AG09309 (cell line): ENCODE results near the gene SCAANT1.

Experiments
- DNase-seq: peaks from one replicate; pipeline ENCODE4 v3.0.0-alpha.2; 2010; ENCODE audit warnings: low read depth
- H3K4me3 ChIP-seq: 2 replicates; pipeline ENCODE4 v1.5.1; 2011; ENCODE audit warnings: mild to moderate bottlenecking, low read depth, low read length, moderate library complexity; ENCODE audit not compliant: control insufficient read depth
- CTCF ChIP-seq: IDR thresholded peaks from 2 replicates; pipeline ENCODE4 v1.5.1; 2011; ENCODE audit warnings: mild to moderate bottlenecking, low read depth, low read length, inconsistent platforms; ENCODE audit not compliant: insufficient read depth, control insufficient read depth; ENCODE audit errors: missing control alignments

Gene SCAANT1

GRCh38 chr3:63864965-63865327 is 47.2 kb downstream of the SCAANT1 start:
- DNase-seq, result no peak
- TF ChIP-seq CTCF, result no peak
- peak overlapping the region; percentile 61 for H3K4me3 ChIP-seq

- no peak for TF ChIP-seq CTCF
- H3K4me3 ChIP-seq, result peak overlapping the region; percentile 61
- DNase-seq, result no peak
Observed at GRCh38 chr3:63864008-63864964, 47.9 kb downstream of the SCAANT1 start.

- peak within 1 kb of the TSS; percentile 61 for H3K4me3 ChIP-seq
- no peak for TF ChIP-seq CTCF
- DNase-seq, result no peak
Observed at GRCh38 chr3:63863150-63864007, 48.8 kb downstream of the SCAANT1 start, which contains the start of the genes ATXN7 and THOC7. TSS of gene ATXN7 (plus strand) at chr3:63863867. CDS start at chr3:63912599, 48,732 bp downstream. TSS of gene THOC7 (minus strand) at chr3:63863805. CDS start at chr3:63863790, 15 bp downstream.

GRCh38 chr3:63862804-63863149 is 49.4 kb downstream of the SCAANT1 start:
- no peak for DNase-seq
- peak overlapping the region; percentile 61 for H3K4me3 ChIP-seq
- TF ChIP-seq CTCF, result no peak
